ENCODE data around the gene MED27.

GRCh38 chr9:132125944-132126679 is 46.4 kb upstream of the MED27 start:
- TF ChIP-seq CTCF (IDR thresholded peaks at IDR 0.05; ENCODE audit: poor library complexity) = no peak
- TF ChIP-seq EZH2 (IDR thresholded peaks at IDR 0.05; ENCODE audit: borderline replicate concordance) = no peak

Data from hepatocyte (in vitro differentiated cells).